DOHH2 (cell line): Measurements from ENCODE around the gene MAGI3.

Source experiments
- H3F3A ChIP-seq: fragments of 200-600 bp; sonication (generic), shearing (Covaris generic); 2 replicates; pipeline ENCODE4 v1.6.0; 2016; ENCODE audit warnings: antibody characterized with exemption, mild to moderate bottlenecking; ENCODE audit not compliant: control insufficient read depth, insufficient read depth
- H3K27ac ChIP-seq: fragments of 200-600 bp; sonication (generic); 2 replicates; pipeline ENCODE4 v1.5.1; 2014; ENCODE audit warnings: low read depth, mild to moderate bottlenecking, low read length, moderate library complexity
- H3K27me3 ChIP-seq: fragments of 200-600 bp; sonication (generic); 2 replicates; pipeline ENCODE4 v1.6.1; 2014; ENCODE audit warnings: mild to moderate bottlenecking, low read length, mixed read lengths; ENCODE audit not compliant: control insufficient read depth
- H3K36me3 ChIP-seq: fragments of 200-600 bp; sonication (generic); 2 replicates; pipeline ENCODE4 v1.6.1; 2014; ENCODE audit warnings: mild to moderate bottlenecking, low read length, moderate library complexity, mixed read lengths; ENCODE audit not compliant: control insufficient read depth
- H3K4me1 ChIP-seq: fragments of 200-600 bp; sonication (generic); 2 replicates; pipeline ENCODE4 v1.6.1; 2014; ENCODE audit warnings: mild to moderate bottlenecking, low read length, mixed read lengths; ENCODE audit not compliant: control insufficient read depth
- H3K4me2 ChIP-seq: fragments of 200-600 bp; sonication (generic); 2 replicates; pipeline ENCODE4 v1.6.0; 2014; ENCODE audit warnings: mild to moderate bottlenecking, low read length, moderate library complexity
- H3K4me3 ChIP-seq: fragments of 200-600 bp; sonication (generic); 2 replicates; pipeline ENCODE4 v1.5.1; 2014; ENCODE audit warnings: mild to moderate bottlenecking, low read length, mixed read lengths
- H3K79me2 ChIP-seq: fragments of 200-600 bp; sonication (generic); 2 replicates; pipeline ENCODE4 v1.6.1; 2014; ENCODE audit warnings: mild to moderate bottlenecking, low read length, mixed read lengths; ENCODE audit not compliant: control insufficient read depth
- H3K9me2 ChIP-seq: fragments of 200-600 bp; sonication (generic); replicated peaks from 2 replicates; pipeline ENCODE4 v1.6.1; 2014; ENCODE audit warnings: mild to moderate bottlenecking, low read length, mixed read lengths; ENCODE audit not compliant: control insufficient read depth
- H3K9me3 ChIP-seq: fragments of 200-600 bp; sonication (generic); 2 replicates; pipeline ENCODE4 v1.6.1; 2014; ENCODE audit warnings: antibody characterized with exemption, low read length, mixed read lengths; ENCODE audit not compliant: control insufficient read depth, insufficient read depth
- H4K20me1 ChIP-seq: fragments of 200-600 bp; sonication (generic); 2 replicates; pipeline ENCODE4 v1.6.0; 2014; ENCODE audit warnings: low read depth, mild to moderate bottlenecking, antibody characterized with exemption, low read length, moderate library complexity; ENCODE audit not compliant: control insufficient read depth, insufficient read depth
- EZH2phosphoT487 ChIP-seq: fragments of 200-600 bp; sonication (generic); IDR thresholded peaks from 2 replicates; pipeline ENCODE4 v1.6.1; 2017; ENCODE audit warnings: borderline replicate concordance, mild to moderate bottlenecking, antibody characterized with exemption, low read length, moderate library complexity, mixed read lengths
- TF ChIP-seq, protein P1 (sequence below): fragments of 200-600 bp; sonication (generic); IDR thresholded peaks from one replicate; pipeline ENCODE4 v1.5.1; 2014; ENCODE audit warnings: antibody characterized with exemption, mild to moderate bottlenecking, low read depth, low read length; ENCODE audit not compliant: poor library complexity, severe bottlenecking

The MAGI3 gene

GRCh38 chr1:113657556-113658063, 267.3 kb downstream of the MAGI3 start:
- Histone ChIP-seq H3F3A (no peaks in the 10 kb centered on the region), H3K4me3 (no peak overlapping the region), H4K20me1 (no peaks in the 10 kb centered on the region), H3K36me3 (no peaks in the 10 kb centered on the region), H3K79me2 (no peaks in the 10 kb centered on the region), H3K27ac (no peak overlapping the region), H3K4me2 (no peak overlapping the region), H3K9me3 (no peaks in the 10 kb centered on the region), H3K27me3 (no peaks in the 10 kb centered on the region), H3K9me2 (no peaks in the 10 kb centered on the region), H3K4me1 (no peaks in the 10 kb centered on the region)
- TF ChIP-seq, protein P1, sequence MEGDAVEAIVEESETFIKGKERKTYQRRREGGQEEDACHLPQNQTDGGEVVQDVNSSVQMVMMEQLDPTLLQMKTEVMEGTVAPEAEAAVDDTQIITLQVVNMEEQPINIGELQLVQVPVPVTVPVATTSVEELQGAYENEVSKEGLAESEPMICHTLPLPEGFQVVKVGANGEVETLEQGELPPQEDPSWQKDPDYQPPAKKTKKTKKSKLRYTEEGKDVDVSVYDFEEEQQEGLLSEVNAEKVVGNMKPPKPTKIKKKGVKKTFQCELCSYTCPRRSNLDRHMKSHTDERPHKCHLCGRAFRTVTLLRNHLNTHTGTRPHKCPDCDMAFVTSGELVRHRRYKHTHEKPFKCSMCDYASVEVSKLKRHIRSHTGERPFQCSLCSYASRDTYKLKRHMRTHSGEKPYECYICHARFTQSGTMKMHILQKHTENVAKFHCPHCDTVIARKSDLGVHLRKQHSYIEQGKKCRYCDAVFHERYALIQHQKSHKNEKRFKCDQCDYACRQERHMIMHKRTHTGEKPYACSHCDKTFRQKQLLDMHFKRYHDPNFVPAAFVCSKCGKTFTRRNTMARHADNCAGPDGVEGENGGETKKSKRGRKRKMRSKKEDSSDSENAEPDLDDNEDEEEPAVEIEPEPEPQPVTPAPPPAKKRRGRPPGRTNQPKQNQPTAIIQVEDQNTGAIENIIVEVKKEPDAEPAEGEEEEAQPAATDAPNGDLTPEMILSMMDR, result no peak
- TF ChIP-seq EZH2phosphoT487, result no peak

- TF ChIP-seq EZH2phosphoT487, result no peak
- TF ChIP-seq, protein P1, result no peak
- H3K4me2 ChIP-seq, result no peak overlapping the region
- no peaks in the 10 kb centered on the region for H3K79me2 ChIP-seq
- H3K27me3 ChIP-seq, result no peaks in the 10 kb centered on the region
- no peaks in the 10 kb centered on the region for H3K9me2 ChIP-seq
- H3K4me1 ChIP-seq, result no peaks in the 10 kb centered on the region
- no peak overlapping the region for H3K27ac ChIP-seq
- no peak overlapping the region for H3K4me3 ChIP-seq
- H3K9me3 ChIP-seq, result no peaks in the 10 kb centered on the region
- no peaks in the 10 kb centered on the region for H4K20me1 ChIP-seq
- no peaks in the 10 kb centered on the region for H3K36me3 ChIP-seq
- H3F3A ChIP-seq, result no peaks in the 10 kb centered on the region
These were observed 268.7 kb downstream of the MAGI3 start for GRCh38 chr1:113659035-113659434.

DNA sequence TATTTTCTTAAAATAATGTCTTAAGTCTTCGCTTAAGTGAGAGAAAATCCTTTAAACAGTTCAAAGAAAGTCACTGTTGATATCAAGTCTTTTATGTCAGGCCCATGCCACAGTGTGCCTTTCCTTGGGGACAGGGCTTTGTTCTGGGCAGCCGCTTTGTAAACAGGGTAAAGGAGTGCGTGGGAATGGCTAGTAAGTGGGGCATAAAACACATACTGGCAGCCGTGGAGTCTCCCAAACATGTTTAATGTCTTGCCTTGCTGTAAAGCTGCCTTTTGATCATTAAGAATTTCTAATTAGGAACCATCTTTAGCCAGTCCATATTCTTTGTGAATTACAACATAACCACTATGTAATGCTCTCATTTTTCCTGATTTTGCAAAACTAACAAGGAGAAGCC, 269.2 kb downstream of the MAGI3 start:
- H3K4me1 ChIP-seq, result no peaks in the 10 kb centered on the region
- H3K79me2 ChIP-seq, result no peaks in the 10 kb centered on the region
- no peaks in the 10 kb centered on the region for H3K9me2 ChIP-seq
- no peaks in the 10 kb centered on the region for H3K36me3 ChIP-seq
- no peak overlapping the region for H3K4me2 ChIP-seq
- H3K4me3 ChIP-seq, result no peak overlapping the region
- no peak overlapping the region for H3K27ac ChIP-seq
- H3F3A ChIP-seq, result no peaks in the 10 kb centered on the region
- TF ChIP-seq EZH2phosphoT487, result no peak
- TF ChIP-seq, protein P1, result no peak
- no peaks in the 10 kb centered on the region for H3K9me3 ChIP-seq
- H4K20me1 ChIP-seq, result no peaks in the 10 kb centered on the region
- H3K27me3 ChIP-seq, result no peaks in the 10 kb centered on the region
